GM19099 (cell line): Measurements from ENCODE around the gene ZNF132.
A peak's percentile ranks its signal among the peaks of the same experiment; 100 is the strongest.

Source experiments
- POLR2A ChIP-seq: IDR thresholded peaks from 3 replicates; pipeline ENCODE4 v1.6.1; 2011; ENCODE audit warnings: low read depth; ENCODE audit not compliant: insufficient read length; ENCODE audit errors: extremely low read depth

ZNF132 gene

GRCh38 chr19:58473775-58474174 is 33.8 kb upstream of the ZNF132 start:
- no peak for TF ChIP-seq POLR2A

- no peak for TF ChIP-seq POLR2A
Observed at GRCh38 chr19:58471736-58472135, 31.8 kb upstream of the ZNF132 start.

- TF ChIP-seq POLR2A, result no peak
Observed at GRCh38 chr19:58469241-58470013, 29.5 kb upstream of the ZNF132 start.

GRCh38 chr19:58468216-58468839 is 28.4 kb upstream of the ZNF132 start:
- no peak for TF ChIP-seq POLR2A

- peak; percentile 73 for TF ChIP-seq POLR2A
Observed at GRCh38 chr19:58466760-58467589, 27.0 kb upstream of the ZNF132 start, which contains the start of gene ZNF324. TSS of gene ZNF324 (plus strand) at chr19:58467080. CDS start at chr19:58469186, 2,106 bp downstream.

GRCh38 chr19:58466089-58466759 is 26.3 kb upstream of the ZNF132 start:
- TF ChIP-seq POLR2A, result no peak

- TF ChIP-seq POLR2A, result no peak
Observed at GRCh38 chr19:58460039-58460438, 20.1 kb upstream of the ZNF132 start.

GRCh38 chr19:58456111-58456510 is 16.2 kb upstream of the ZNF132 start:
- TF ChIP-seq POLR2A, result no peak

GRCh38 chr19:58455306-58455705 is 15.4 kb upstream of the ZNF132 start:
- no peak for TF ChIP-seq POLR2A

- no peak for TF ChIP-seq POLR2A
Observed at GRCh38 chr19:58453743-58454142, 13.8 kb upstream of the ZNF132 start.

GRCh38 chr19:58451358-58452101 is 11.6 kb upstream of the ZNF132 start, which contains the start of gene ZNF324B:
TSS of gene ZNF324B (plus strand) at chr19:58451622. CDS start at chr19:58453702, 2,080 bp downstream.
- peak; percentile 74 for TF ChIP-seq POLR2A

- TF ChIP-seq POLR2A, result no peak
Observed at GRCh38 chr19:58450856-58451357, 11.0 kb upstream of the ZNF132 start.

- no peak for TF ChIP-seq POLR2A
Observed at GRCh38 chr19:58440556-58440955, 603 bp upstream of the ZNF132 start.

GRCh38 chr19:58434217-58434616 is 5.7 kb downstream of the ZNF132 start:
- TF ChIP-seq POLR2A, result no peak
